ENCODE data around the gene TMPRSS4. TPM values are rescaled to one million over a fixed set of nuclear protein-coding genes. Genes with fewer than 3 reads are reported as not detected.

Gene TMPRSS4
- polyA plus RNA-seq, 1 of the 3 experiments (the other 2 are of a cell fraction): not detected

- TF ChIP-seq, protein P1, sequence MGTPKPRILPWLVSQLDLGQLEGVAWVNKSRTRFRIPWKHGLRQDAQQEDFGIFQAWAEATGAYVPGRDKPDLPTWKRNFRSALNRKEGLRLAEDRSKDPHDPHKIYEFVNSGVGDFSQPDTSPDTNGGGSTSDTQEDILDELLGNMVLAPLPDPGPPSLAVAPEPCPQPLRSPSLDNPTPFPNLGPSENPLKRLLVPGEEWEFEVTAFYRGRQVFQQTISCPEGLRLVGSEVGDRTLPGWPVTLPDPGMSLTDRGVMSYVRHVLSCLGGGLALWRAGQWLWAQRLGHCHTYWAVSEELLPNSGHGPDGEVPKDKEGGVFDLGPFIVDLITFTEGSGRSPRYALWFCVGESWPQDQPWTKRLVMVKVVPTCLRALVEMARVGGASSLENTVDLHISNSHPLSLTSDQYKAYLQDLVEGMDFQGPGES (IDR thresholded peaks at IDR 0.05; ENCODE audit: low read depth, low read length): no peak
- TF ChIP-seq TEAD4 (IDR thresholded peaks at IDR 0.05; ENCODE audit: borderline replicate concordance, insufficient read depth): no peak
- TF ChIP-seq, protein P2, sequence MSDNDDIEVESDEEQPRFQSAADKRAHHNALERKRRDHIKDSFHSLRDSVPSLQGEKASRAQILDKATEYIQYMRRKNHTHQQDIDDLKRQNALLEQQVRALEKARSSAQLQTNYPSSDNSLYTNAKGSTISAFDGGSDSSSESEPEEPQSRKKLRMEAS (IDR thresholded peaks at IDR 0.05; ENCODE audit: low read depth): no peak
Measured at GRCh38 chr11:118108513-118108912, 31.6 kb downstream of the TMPRSS4 start (continued).

DNA sequence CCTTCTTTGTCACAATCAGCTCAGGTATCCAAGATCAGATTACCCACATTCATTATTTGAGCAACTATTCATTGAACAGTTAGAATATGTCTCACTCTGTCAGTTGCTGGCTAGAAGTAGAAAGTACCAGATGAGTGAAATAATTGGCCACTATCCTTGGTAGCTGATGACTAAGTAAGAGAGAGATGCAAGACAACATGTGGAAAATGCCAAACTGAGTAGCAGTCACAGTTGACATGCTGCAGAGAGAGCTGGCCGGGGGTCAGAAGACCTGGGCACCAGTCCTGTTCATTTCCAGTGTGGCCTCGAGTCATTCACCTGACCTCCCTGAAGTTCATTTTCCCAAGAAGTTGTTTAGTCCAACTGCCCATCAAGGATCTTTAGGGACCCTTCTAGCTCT, 32.4 kb downstream of the TMPRSS4 start:
- 0% methylated on average over 2 of the region's 2 CpGs for WGBS (ENCODE audit: low lambda C conversion rate)
- Histone ChIP-seq H3K79me2 (ENCODE audit: insufficient read depth) (no peaks in the 10 kb centered on the region), H3K9me3 (no peaks in the 10 kb centered on the region), H2AFZ (ENCODE audit: low read depth) (no peak overlapping the region), H3K36me3 (replicated peaks in 1 of 2; ENCODE audit: control insufficient read depth in 1 of 2, insufficient read depth in 2 of 2, low read length in 1 of 2) (no peaks in the 10 kb centered on the region), H3F3A (replicated peaks; ENCODE audit: insufficient read depth) (no peaks in the 10 kb centered on the region), H3K9me2 (no peaks in the 10 kb centered on the region), H4K20me1 (ENCODE audit: insufficient read depth) (no peaks in the 10 kb centered on the region), H3K4me1 (ENCODE audit: control insufficient read depth in 1 of 2, insufficient read depth in 2 of 2, low read depth in 1 of 2, low read length in 1 of 2) (no peaks in the 10 kb centered on the region), H3K9ac (no peak overlapping the region), H3K27ac (ENCODE audit: low read depth in 2 of 2, low read length in 1 of 2) (no peak overlapping the region), H3K4me3 (ENCODE audit: low read depth in 2 of 2, low read length in 1 of 2) (no peak overlapping the region), H3K27me3 (ENCODE audit: insufficient read depth) (no peaks in the 10 kb centered on the region), H3K4me2 (no peak overlapping the region)
- peak; percentile 15; the same call in 1 of the 2 replicates for TF ChIP-seq NFIC (IDR thresholded peaks at IDR 0.05; ENCODE audit: borderline replicate concordance)
- no peak for TF ChIP-seq TAF1 (IDR thresholded peaks at IDR 0.05; ENCODE audit: borderline replicate concordance, low read depth, low read length)
- TF ChIP-seq, protein P3, sequence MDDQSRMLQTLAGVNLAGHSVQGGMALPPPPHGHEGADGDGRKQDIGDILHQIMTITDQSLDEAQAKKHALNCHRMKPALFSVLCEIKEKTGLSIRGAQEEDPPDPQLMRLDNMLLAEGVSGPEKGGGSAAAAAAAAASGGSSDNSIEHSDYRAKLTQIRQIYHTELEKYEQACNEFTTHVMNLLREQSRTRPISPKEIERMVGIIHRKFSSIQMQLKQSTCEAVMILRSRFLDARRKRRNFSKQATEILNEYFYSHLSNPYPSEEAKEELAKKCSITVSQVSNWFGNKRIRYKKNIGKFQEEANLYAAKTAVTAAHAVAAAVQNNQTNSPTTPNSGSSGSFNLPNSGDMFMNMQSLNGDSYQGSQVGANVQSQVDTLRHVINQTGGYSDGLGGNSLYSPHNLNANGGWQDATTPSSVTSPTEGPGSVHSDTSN (IDR thresholded peaks at IDR 0.05): peak; percentile 59
- TF ChIP-seq FOSL2 (IDR thresholded peaks at IDR 0.05; ENCODE audit: borderline replicate concordance, low read depth): peak; percentile 47; the same call in 1 of the 2 replicates
- TF ChIP-seq JUND (IDR thresholded peaks at IDR 0.05): no peak
- no peak for TF ChIP-seq RFX5 (IDR thresholded peaks at IDR 0.05; ENCODE audit: low read length)
- peak; percentile 68; the same call in 1 of the 2 replicates for TF ChIP-seq TCF12 (IDR thresholded peaks at IDR 0.05)
- TF ChIP-seq EP300 (IDR thresholded peaks at IDR 0.05; ENCODE audit: borderline replicate concordance in 1 of 2, low read depth in 1 of 2, low read length in 1 of 2): peak in 1 of 2 experiments; percentile 30; a peak in 1 of 4 replicates
- TF ChIP-seq CTCF (IDR thresholded peaks at IDR 0.05): no peak
- TF ChIP-seq MXI1 (IDR thresholded peaks at IDR 0.05; ENCODE audit: low read depth, low read length): no peak
- TF ChIP-seq ELF1 (IDR thresholded peaks at IDR 0.05): no peak
- CTCF ChIA-PET: interaction anchor here (0.6 to 0.8 kb wide), 3 partner anchors 11 to 269 kb away, joined by 3 read pairs; no protein-coding TSS in a partner anchor
- DNase-seq: no peak
- POLR2A ChIA-PET: no interaction called here

Measured in SK-N-SH (cell line).